Testis (tissue), 3 donors: ENCODE results near the gene EFEMP2. TPM values are rescaled to one million over a fixed set of nuclear protein-coding genes. Genes with fewer than 3 reads are reported as not detected.
"Not testable (repeated sequence)": the region's sequence is repeated elsewhere in the genome, so short reads cannot be mapped to it uniquely, and the experiment has no call there.

ENCODE experiments used
- DNase-seq: peaks from one replicate; pipeline ENCODE4 v3.0.0-alpha.2; 2019
- H3K27ac ChIP-seq, 2 donors: fragments of 200-600 bp; sonication (generic); one replicate each; pipeline ENCODE4 v1.5.1; 2019
- H3K27me3 ChIP-seq: fragments of 200-600 bp; sonication (generic); one replicate; pipeline ENCODE4 v1.5.1; 2019
- H3K36me3 ChIP-seq: fragments of 200-600 bp; sonication (generic); one replicate; pipeline ENCODE4 v1.5.1; 2017; ENCODE audit warnings: low read depth; ENCODE audit errors: missing control alignments
- H3K4me1 ChIP-seq: fragments of 200-600 bp; sonication (generic); one replicate; pipeline ENCODE4 v1.5.1; 2019
- H3K4me3 ChIP-seq, 2 donors: fragments of 200-600 bp; sonication (generic); one replicate each; pipeline ENCODE4 v1.5.1; 2017 to 2019
- H3K9me3 ChIP-seq: fragments of 200-600 bp; sonication (generic); one replicate; pipeline ENCODE4 v1.5.1; 2017
- POLR2A ChIP-seq: fragments of 450-650 bp; IDR thresholded peaks from one replicate; pipeline ENCODE4 v1.6.1; 2017; ENCODE audit warnings: antibody characterized with exemption, mild to moderate bottlenecking, moderate library complexity
- WGBS, 2 donors: methylation state at CpG; one replicate each; pipeline ENCODE4 v1.1.5; 2018; 5-methylcytosine and 5-hydroxymethylcytosine counted together
- intact Hi-C: fragments of 100-400 bp; cut with DNase I; formaldehyde crosslinking; loops from one replicate; pipeline ENCODE4 v1.15.1; 2023; ENCODE audit warnings: low total_unique reads
- polyA plus RNA-seq: library from polyadenylated mRNA; stranded (reverse); fragments of 350-450 nt; fragmentation: Illumina TruSeq; extraction: RNeasy Lipid Tissue Mini Kit (QIAGEN cat#74804); gene quantifications from one replicate; pipeline ENCODE4 v1.2.3, GENCODE V29; 2014; ENCODE audit warnings: low read depth, low replicate concordance; ENCODE audit not compliant: insufficient read depth
- total RNA-seq, 2 donors: library from RNA; depleted of rRNA; stranded (reverse); fragments of >200 nt; gene quantifications; one replicate each; pipeline ENCODE4 v1.2.3, GENCODE V29; 2016
- TF ChIP-seq, protein P1 (sequence below), 3 experiments: fragments of 450-650 bp in 2 of 3; fragments of 200-600 bp in 1 of 3; sonication (generic) in 1 of 3; IDR thresholded peaks; one replicate each; pipeline ENCODE4 v1.5.1; 2016 to 2019; ENCODE audit warnings: antibody characterized with exemption in 3 of 3, mild to moderate bottlenecking in 2 of 3, moderate library complexity in 1 of 3

Gene EFEMP2
- total and polyA plus RNA-seq, 3 donors from 2014 or later = 47.4 to 100 (median 52.4) TPM

DNA sequence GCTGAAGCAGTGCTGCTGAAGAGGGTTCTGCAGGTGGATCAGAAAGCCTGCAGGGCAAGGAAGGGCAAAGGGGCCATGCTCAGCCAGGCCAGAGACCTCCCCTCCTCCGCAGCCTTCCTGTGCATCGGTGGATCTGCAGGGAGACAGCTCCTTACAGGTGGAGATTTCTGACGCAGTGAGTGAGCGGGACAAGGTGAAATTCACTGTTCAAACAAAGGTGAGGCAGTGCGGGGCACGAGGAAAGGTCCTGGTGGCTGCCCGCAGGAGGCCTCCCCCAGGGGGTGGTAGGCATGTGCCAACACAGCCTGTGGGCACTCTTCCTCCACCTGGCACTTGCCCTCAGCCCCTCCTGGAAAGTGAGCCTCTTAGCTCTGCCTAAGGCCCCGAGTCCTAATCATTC, 23.2 kb downstream of the EFEMP2 start:
- intact Hi-C loops = no loop called here
- 67 to 74% methylated on average over 1 to 8 of the region's 8 CpGs for WGBS, 2 donors
- H3K9me3 ChIP-seq = no peaks in the 10 kb centered on the region
- H3K4me1 ChIP-seq = no peaks in the 10 kb centered on the region
- H3K27me3 ChIP-seq = no peaks in the 10 kb centered on the region
- H3K4me3 ChIP-seq = no peak overlapping the region
- TF ChIP-seq, protein P1, sequence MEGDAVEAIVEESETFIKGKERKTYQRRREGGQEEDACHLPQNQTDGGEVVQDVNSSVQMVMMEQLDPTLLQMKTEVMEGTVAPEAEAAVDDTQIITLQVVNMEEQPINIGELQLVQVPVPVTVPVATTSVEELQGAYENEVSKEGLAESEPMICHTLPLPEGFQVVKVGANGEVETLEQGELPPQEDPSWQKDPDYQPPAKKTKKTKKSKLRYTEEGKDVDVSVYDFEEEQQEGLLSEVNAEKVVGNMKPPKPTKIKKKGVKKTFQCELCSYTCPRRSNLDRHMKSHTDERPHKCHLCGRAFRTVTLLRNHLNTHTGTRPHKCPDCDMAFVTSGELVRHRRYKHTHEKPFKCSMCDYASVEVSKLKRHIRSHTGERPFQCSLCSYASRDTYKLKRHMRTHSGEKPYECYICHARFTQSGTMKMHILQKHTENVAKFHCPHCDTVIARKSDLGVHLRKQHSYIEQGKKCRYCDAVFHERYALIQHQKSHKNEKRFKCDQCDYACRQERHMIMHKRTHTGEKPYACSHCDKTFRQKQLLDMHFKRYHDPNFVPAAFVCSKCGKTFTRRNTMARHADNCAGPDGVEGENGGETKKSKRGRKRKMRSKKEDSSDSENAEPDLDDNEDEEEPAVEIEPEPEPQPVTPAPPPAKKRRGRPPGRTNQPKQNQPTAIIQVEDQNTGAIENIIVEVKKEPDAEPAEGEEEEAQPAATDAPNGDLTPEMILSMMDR (IDR thresholded peaks at IDR 0.05) = no peak
- TF ChIP-seq POLR2A = no peak
- DNase-seq = no peak
- H3K27ac ChIP-seq = no peak overlapping the region
- H3K36me3 ChIP-seq = no peaks in the 10 kb centered on the region

DNA sequence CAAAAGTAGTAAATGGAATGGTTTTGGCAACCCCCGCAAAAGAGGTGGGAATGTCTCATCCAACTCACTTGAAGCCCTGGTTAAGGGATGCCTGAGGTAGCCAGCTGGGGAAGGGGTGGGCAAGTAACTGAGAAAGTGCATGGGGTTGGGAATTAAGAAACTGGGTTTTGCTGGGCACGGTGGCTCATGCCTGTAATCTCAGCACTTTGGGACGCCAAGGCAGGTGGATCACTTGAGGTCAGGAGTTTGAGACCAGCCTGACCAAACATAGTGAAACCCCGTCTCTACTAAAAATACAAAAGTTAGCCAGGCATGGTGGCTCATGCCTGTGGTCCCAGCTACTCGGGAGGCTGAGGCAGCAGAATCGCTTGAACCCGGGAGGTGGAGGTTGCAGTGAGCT, 23.9 kb downstream of the EFEMP2 start:
- H3K27ac ChIP-seq, H3K4me1 ChIP-seq, intact Hi-C loops, H3K4me3 ChIP-seq, H3K27me3 ChIP-seq, H3K9me3 ChIP-seq, DNase-seq, H3K36me3 ChIP-seq: not testable (repeated sequence)
- WGBS, 2 donors = 57 to 63% methylated on average over 7 of the region's 7 CpGs

DNA sequence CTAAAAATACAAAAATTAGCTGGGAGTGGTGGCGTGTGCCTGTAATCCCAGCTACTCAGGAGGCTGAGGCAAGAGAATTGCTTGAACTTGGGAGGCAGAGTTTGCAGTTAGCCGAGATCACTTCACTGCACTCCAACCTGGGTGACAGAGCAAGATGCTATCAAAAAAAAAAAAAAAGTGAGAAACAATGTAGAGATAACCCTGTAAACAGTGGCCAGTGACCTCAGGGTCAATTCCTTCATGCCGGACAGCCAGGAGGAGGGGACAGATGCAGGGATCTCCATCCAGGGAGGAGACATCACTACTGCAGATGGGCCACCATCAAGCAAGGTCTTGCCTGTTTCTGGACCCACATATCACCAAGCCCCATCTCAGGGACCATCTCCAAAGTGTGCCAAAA, 24.9 kb downstream of the EFEMP2 start:
- no peak for TF ChIP-seq POLR2A
- TF ChIP-seq, protein P1 (IDR thresholded peaks at IDR 0.05) = no peak
- H3K4me1 ChIP-seq = no peaks in the 10 kb centered on the region
- H3K4me3 ChIP-seq = no peak overlapping the region
- no peaks in the 10 kb centered on the region for H3K36me3 ChIP-seq
- DNase-seq = no peak
- intact Hi-C loops = no loop called here
- no peak overlapping the region for H3K27ac ChIP-seq
- no peaks in the 10 kb centered on the region for H3K27me3 ChIP-seq
- H3K9me3 ChIP-seq = no peaks in the 10 kb centered on the region
- WGBS, 2 donors = 81 to 91% methylated on average over 3 of the region's 3 CpGs

DNA sequence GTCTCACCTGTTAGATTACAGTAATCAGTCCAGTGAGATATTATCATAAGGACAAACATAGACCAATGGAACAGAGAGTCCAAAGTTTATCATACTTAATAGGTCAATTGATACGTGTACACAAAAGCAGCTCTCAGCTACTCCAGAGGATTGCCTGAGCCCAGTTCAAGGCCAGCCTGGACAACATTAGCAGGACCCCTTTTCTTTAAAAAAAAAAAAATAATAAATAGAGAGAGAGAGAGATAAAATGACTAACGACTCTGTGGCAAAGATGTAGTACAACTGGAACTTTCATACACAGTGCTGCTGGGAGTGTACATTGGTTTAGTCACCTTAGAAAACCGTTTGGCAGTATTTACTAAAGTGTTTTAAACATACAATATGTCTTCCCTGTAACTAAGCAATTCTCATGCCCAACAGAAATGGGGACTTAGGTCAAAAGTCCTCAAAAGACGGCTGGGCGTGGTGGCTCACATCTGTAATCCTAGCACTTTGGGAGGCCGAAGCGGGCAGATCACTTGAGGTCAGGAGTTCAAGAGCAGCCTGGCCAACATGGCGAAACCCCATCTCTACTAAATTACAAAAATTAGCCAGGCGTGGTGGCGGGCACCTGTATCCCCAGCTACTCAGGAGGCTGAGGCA, 28.2 kb downstream of the EFEMP2 start:
- H3K4me3 ChIP-seq = no peak overlapping the region
- no peaks in the 10 kb centered on the region for H3K27me3 ChIP-seq
- TF ChIP-seq POLR2A = no peak
- TF ChIP-seq, protein P1 (IDR thresholded peaks at IDR 0.05) = no peak
- H3K9me3 ChIP-seq = no peaks in the 10 kb centered on the region
- H3K4me1 ChIP-seq = no peaks in the 10 kb centered on the region
- no peaks in the 10 kb centered on the region for H3K36me3 ChIP-seq
- intact Hi-C loops = no loop called here
- no peak overlapping the region for H3K27ac ChIP-seq
- 80 to 86% methylated on average over 10 of the region's 10 CpGs for WGBS, 2 donors
- DNase-seq = no peak

DNA sequence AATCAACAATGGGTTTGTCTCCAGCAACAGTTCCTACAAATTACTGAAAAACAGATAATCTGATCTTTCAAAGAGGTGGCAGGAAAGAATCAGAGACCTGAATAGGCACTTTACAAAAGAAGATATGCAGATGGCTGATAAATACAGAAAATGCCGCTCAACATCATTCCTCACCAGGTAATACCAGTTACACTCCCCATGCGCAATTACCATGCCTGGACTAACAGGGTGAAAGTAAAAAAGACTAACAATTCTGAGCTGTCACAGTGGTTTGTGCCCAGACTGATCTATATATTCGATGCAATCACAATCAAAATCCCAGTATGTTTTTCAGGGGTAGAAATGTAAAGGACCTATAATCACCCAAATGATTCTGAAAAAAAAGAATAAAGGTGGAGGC, 28.8 kb downstream of the EFEMP2 start:
- intact Hi-C loops = no loop called here
- Histone ChIP-seq H3K4me1 (no peaks in the 10 kb centered on the region), H3K27ac (no peak overlapping the region), H3K9me3 (no peaks in the 10 kb centered on the region), H3K36me3 (no peaks in the 10 kb centered on the region), H3K4me3 (no peak overlapping the region), H3K27me3 (no peaks in the 10 kb centered on the region)
- WGBS, 2 donors = 97% methylated on average over 3 of the region's 3 CpGs
- TF ChIP-seq POLR2A = no peak
- TF ChIP-seq, protein P1 (IDR thresholded peaks at IDR 0.05) = no peak
- no peak for DNase-seq
